K562 (cell line): ENCODE data around the gene COL6A1. TPM values are rescaled to one million over a fixed set of nuclear protein-coding genes. Genes with fewer than 3 reads are reported as not detected.

Experiments used
- ATAC-seq: fragments of 200-7000 bp; cut with Tn5 transposase; 3 replicates; pipeline ENCODE4 v1.9.1; 2020; ENCODE audit warnings: moderate library complexity
- BruUV-seq: library from RNA; stranded (reverse); fragments of 400-500 nt; replicated peaks from 2 replicates; lab custom pipeline; 2021; lab: Mats Ljungman, UMichigan
- CTCF ChIA-PET: fragments of 300-600 bp; formaldehyde crosslinking; extraction: SDS; loops from one replicate; lab custom pipeline; 2021; ENCODE audit warnings: low intra/inter-chr PET ratio; lab: Yijun Ruan, JAX
- POLR2A ChIA-PET: fragments of 300-600, 350-650 bp; sonication (Branson Sonifier 250); formaldehyde crosslinking; extraction: SDS; loops from one replicate; lab custom pipeline; 2021; ENCODE audit warnings: antibody characterized with exemption, inconsistent platforms; lab: Yijun Ruan, JAX
- DNase-seq, 4 experiments: peaks; one replicate each; pipeline versions ENCODE4 v3.0.0 to v3.0.0-alpha.2; 2011 to 2018; ENCODE audit warnings: low spot score in 3 of 4, mixed read lengths in 3 of 4; ENCODE audit errors: extremely low read depth in 1 of 4
- FAIRE-seq: peaks from 2 replicates; lab custom pipeline; 2011; peaks lifted over from hg19 to GRCh38; lab: Jason Lieb, UNC
- H2AFZ ChIP-seq: 2 replicates; pipeline ENCODE4 v1.6.0; 2011; ENCODE audit warnings: low read depth, low read length, control low read depth, inconsistent platforms
- H3K27ac ChIP-seq: fragments of 200-600 bp; 3 replicates; pipeline ENCODE4 v1.8.0; 2011; ENCODE audit warnings: low read depth, mild to moderate bottlenecking, control low read depth, inconsistent platforms, low read length, moderate library complexity, mixed read lengths; ENCODE audit errors: extremely low read depth
- H3K27me3 ChIP-seq, 2 experiments: fragments of 300-600 bp in 1 of 2; 2 replicates in 1 of 2; 3 replicates in 1 of 2; pipeline versions ENCODE4 v1.6.0 to v1.8.0; 2011; ENCODE audit warnings: inconsistent platforms in 2 of 2, low read length in 2 of 2, mild to moderate bottlenecking in 1 of 2, mixed read lengths in 1 of 2, moderate library complexity in 1 of 2; ENCODE audit not compliant: control insufficient read depth in 2 of 2, insufficient read depth in 2 of 2
- H3K36me3 ChIP-seq: fragments of 300-600 bp; 3 replicates; pipeline ENCODE4 v1.8.0; 2011; ENCODE audit warnings: mild to moderate bottlenecking, low read length, inconsistent platforms; ENCODE audit not compliant: control insufficient read depth, insufficient read depth
- H3K4me1 ChIP-seq, 2 experiments: fragments of 200-600 bp in 1 of 2; replicated peaks in 1 of 2; 2 replicates in 1 of 2; 3 replicates in 1 of 2; pipeline versions ENCODE4 v1.5.1 to v1.8.0; 2011; ENCODE audit warnings: inconsistent platforms in 2 of 2, low read length in 2 of 2, mild to moderate bottlenecking in 1 of 2, mixed read lengths in 1 of 2, moderate library complexity in 1 of 2; ENCODE audit not compliant: control insufficient read depth in 2 of 2, insufficient read depth in 2 of 2
- H3K4me2 ChIP-seq: 2 replicates; pipeline ENCODE4 v1.6.1; 2011; ENCODE audit warnings: low read length, control low read depth, inconsistent platforms, mixed read lengths; ENCODE audit not compliant: insufficient read depth
- H3K4me3 ChIP-seq: fragments of 200-600 bp; sonication (generic), shearing (Covaris generic); 2 replicates; pipeline ENCODE4 v1.5.1; 2016; ENCODE audit warnings: control low read depth, inconsistent platforms
- H3K79me2 ChIP-seq: fragments of 200-600 bp; 3 replicates; pipeline ENCODE4 v1.8.0; 2011; ENCODE audit warnings: low read length, inconsistent platforms; ENCODE audit not compliant: control insufficient read depth, insufficient read depth
- H3K9ac ChIP-seq, 2 experiments: 2 replicates each; pipeline versions ENCODE4 v1.6.0 to v1.6.1; 2011; ENCODE audit warnings: low read depth in 2 of 2, low read length in 2 of 2, control low read depth in 1 of 2, inconsistent platforms in 1 of 2, mild to moderate bottlenecking in 1 of 2, mixed read lengths in 1 of 2; ENCODE audit not compliant: insufficient read depth in 1 of 2
- H3K9me1 ChIP-seq: one replicate; pipeline ENCODE4 v1.6.0; 2011; ENCODE audit warnings: inconsistent platforms, mild to moderate bottlenecking, low read length, moderate library complexity; ENCODE audit not compliant: control insufficient read depth, insufficient read depth
- H3K9me3 ChIP-seq: replicated peaks from 2 replicates; pipeline ENCODE4 v1.5.1; 2011; ENCODE audit warnings: low read depth, low read length, inconsistent platforms; ENCODE audit not compliant: control insufficient read depth, insufficient read depth
- H4K20me1 ChIP-seq: replicated peaks from 2 replicates; pipeline ENCODE4 v1.6.1; 2011; ENCODE audit warnings: low read length, inconsistent platforms, mixed read lengths; ENCODE audit not compliant: control insufficient read depth, insufficient read depth
- ETV5 ChIP-seq: sonication (generic); formaldehyde crosslinking; IDR thresholded peaks from 2 replicates; pipeline ENCODE4 v1.4.0; 2020; ENCODE audit warnings: low read depth, mild to moderate bottlenecking, missing genetic modification reagents
- FUS ChIP-seq: fragments of 200-400 bp; formaldehyde crosslinking; optimal IDR thresholded peaks from 2 replicates; pipeline ENCODE3; 2017; ENCODE audit warnings: low read depth, low read length
- MBD1 ChIP-seq: fragments of 250-450 bp; sonication (Bioruptor Pico); IDR thresholded peaks from 2 replicates; pipeline ENCODE4 v1.8.0; 2022; ENCODE audit warnings: inconsistent platforms
- POU5F1 ChIP-seq: fragments of 150-350 bp; IDR thresholded peaks from 2 replicates; pipeline ENCODE4 v1.6.1; 2014; ENCODE audit warnings: borderline replicate concordance, low read length, low read depth, mild to moderate bottlenecking; ENCODE audit not compliant: partially characterized antibody
- PRDM10 ChIP-seq: fragments of 450-650 bp; IDR thresholded peaks from 2 replicates; pipeline ENCODE4 v1.6.1; 2018; ENCODE audit not compliant: partially characterized antibody
- USF1 ChIP-seq: sonication (generic); formaldehyde crosslinking; IDR thresholded peaks from 2 replicates; pipeline ENCODE4 v1.9.0; 2022; ENCODE audit warnings: mild to moderate bottlenecking, missing genetic modification reagents
- ZBTB9 ChIP-seq: fragments of 450-650 bp; formaldehyde crosslinking; IDR thresholded peaks from 2 replicates; pipeline ENCODE4 v1.4.0; 2020; ENCODE audit warnings: mild to moderate bottlenecking, moderate library complexity
- WGBS: fragments of 100-300 bp; shearing (Covaris generic); methylation state at CpG from one replicate; pipeline ENCODE4 v1.1.6; 2016; ENCODE audit warnings: low coverage, mixed read lengths; ENCODE audit not compliant: insufficient coverage; ENCODE audit errors: missing lambda C conversion rate; 5-methylcytosine and 5-hydroxymethylcytosine counted together
- in situ Hi-C: fragments of 300-500 bp; cut with MboI; formaldehyde crosslinking; loops from 4 replicates; pipeline ENCODE4 v1.15.0; 2018; ENCODE audit warnings: inconsistent platforms, mixed read lengths
- intact Hi-C: fragments of 100-400 bp; cut with micrococcal nuclease; formaldehyde crosslinking; loops from 2 replicates; pipeline ENCODE4 v1.14.2; 2022
- polyA plus RNA-seq, 8 experiments: library from polyadenylated mRNA; depleted of rRNA in 4 of 8; stranded (reverse) in 5 of 8; unstranded in 3 of 8; fragments of >200 nt; fragmentation: Nextera tagmentation in 2 of 8; fragmentation: Illumina TruSeq in 1 of 8; extraction: Ambion mirVana in 2 of 8; extraction: Trizol in 1 of 8; gene quantifications; 2 replicates each; pipeline versions ENCODE4 v1.2.1 to v1.2.3, GENCODE V29; 2011 to 2014; ENCODE audit warnings: inconsistent platforms in 1 of 8, missing spikeins in 1 of 8
- total RNA-seq, 7 experiments: library from RNA; depleted of rRNA in 6 of 7; stranded (reverse); fragments of >200 nt in 6 of 7; fragmentation: Illumina TruSeq in 2 of 7; extraction: Trizol in 2 of 7; gene quantifications; 2 replicates each; pipeline versions ENCODE4 v1.2.1 to v1.2.3, GENCODE V29; 2011 to 2021; ENCODE audit warnings: low replicate concordance in 1 of 7

Gene COL6A1
- total and polyA plus RNA-seq, 9 of the 15 experiments (the other 6 are each of a cell fraction or from before 2014, with no cell fraction given) = 0.07 to 1.3 (median 0.14) TPM; not detected in 3

- Histone ChIP-seq H4K20me1 (peaks cover 3% of the 10 kb centered on the region), H3K79me2 (no peaks in the 10 kb centered on the region), H3K36me3 (no peaks in the 10 kb centered on the region), H3K4me1 (peaks cover 0 to 9% of the 10 kb centered on the region in 2 experiments; a peak in 2 of 5 replicates), H3K4me3 (no peak overlapping the region), H3K9me3 (no peaks in the 10 kb centered on the region), H3K27me3 (peaks cover 12 to 80% of the 10 kb centered on the region in 2 experiments), H3K9ac (no peak overlapping the region), H3K27ac (no peak overlapping the region), H2AFZ (no peak overlapping the region), H3K4me2 (no peak overlapping the region), H3K9me1 (no peaks in the 10 kb centered on the region)
- in situ Hi-C loops (no loop called here), intact Hi-C loops (no loop called here)
- 1% methylated on average over 14 of the region's 23 CpGs for WGBS
- FAIRE-seq (no peak), ATAC-seq (no peak; the same call in 1 of the 3 replicates), DNase-seq (no peak)
- TF ChIP-seq POU5F1 (no peak), ETV5 (CRISPR knock-in tag) (no peak), FUS (no peak), USF1 (no peak), PRDM10 (no peak), ZBTB9 (CRISPR knock-in tag) (no peak), MBD1 (CRISPR knock-in tag) (no peak)
- POLR2A ChIA-PET = no interaction called here
- BruUV-seq = no TSS peak
- CTCF ChIA-PET = no interaction called here
Measured at GRCh38 chr21:45940621-45941337, 40.8 kb upstream of the COL6A1 start.
